HUES48 (cell line): ENCODE results near the gene DIDO1.

ENCODE experiments used
- H3K27ac ChIP-seq: one replicate; pipeline ENCODE4 v1.7.0; 2013; ENCODE audit warnings: low read depth, low read length, inconsistent platforms
- H3K27me3 ChIP-seq: 2 replicates; pipeline ENCODE4 v1.6.1; 2013; ENCODE audit warnings: mild to moderate bottlenecking, low read length; ENCODE audit not compliant: control insufficient read depth, insufficient read depth
- H3K36me3 ChIP-seq: 2 replicates; pipeline ENCODE4 v1.6.1; 2013; ENCODE audit warnings: low read length; ENCODE audit not compliant: control insufficient read depth, insufficient read depth
- H3K4me1 ChIP-seq: 2 replicates; pipeline ENCODE4 v1.6.1; 2013; ENCODE audit warnings: mild to moderate bottlenecking, low read length; ENCODE audit not compliant: control insufficient read depth, insufficient read depth
- H3K4me3 ChIP-seq: 2 replicates; pipeline ENCODE4 v1.5.1; 2013; ENCODE audit warnings: mild to moderate bottlenecking, low read depth, low read length
- H3K9ac ChIP-seq: 2 replicates; pipeline ENCODE4 v1.6.1; 2013; ENCODE audit warnings: mild to moderate bottlenecking, low read depth, low read length, moderate library complexity
- H3K9me3 ChIP-seq: 2 replicates; pipeline ENCODE4 v1.6.1; 2013; ENCODE audit warnings: low read length; ENCODE audit not compliant: control insufficient read depth, insufficient read depth

The DIDO1 gene

GRCh38 chr20:62832212-62832922, 93.9 kb downstream of the DIDO1 start:
- H3K27ac ChIP-seq: no peak overlapping the region
- no peaks in the 10 kb centered on the region for H3K27me3 ChIP-seq
- no peak overlapping the region for H3K9ac ChIP-seq
- no peaks in the 10 kb centered on the region for H3K9me3 ChIP-seq
- H3K36me3 ChIP-seq: peaks cover 31% of the 10 kb centered on the region
- H3K4me3 ChIP-seq: no peak overlapping the region
- H3K4me1 ChIP-seq: no peaks in the 10 kb centered on the region

DNA sequence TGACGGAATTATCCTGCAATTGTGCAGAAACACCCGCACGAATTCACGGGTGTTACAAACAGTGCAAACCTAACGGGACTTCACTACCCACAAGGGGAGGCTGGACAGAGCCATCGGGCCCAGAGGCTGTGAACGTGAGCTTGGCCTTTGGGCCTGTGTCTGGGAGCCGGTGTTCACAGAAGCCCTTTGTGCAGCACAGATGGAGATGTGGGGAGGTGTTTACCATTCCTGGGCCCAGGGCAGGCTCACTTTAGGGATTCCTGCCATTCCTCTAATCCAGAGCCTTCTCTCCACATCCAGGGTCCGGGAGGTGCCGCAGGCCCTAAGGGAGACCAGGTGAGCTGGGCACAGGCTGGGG, 94.5 kb downstream of the DIDO1 start:
- Histone ChIP-seq H3K4me3 (no peak overlapping the region), H3K4me1 (no peaks in the 10 kb centered on the region), H3K27ac (no peak overlapping the region), H3K27me3 (no peaks in the 10 kb centered on the region), H3K36me3 (peaks cover 27% of the 10 kb centered on the region), H3K9me3 (no peaks in the 10 kb centered on the region), H3K9ac (no peak overlapping the region)

- Histone ChIP-seq H3K9ac (no peak overlapping the region), H3K27me3 (no peaks in the 10 kb centered on the region), H3K36me3 (peaks cover 27% of the 10 kb centered on the region), H3K27ac (no peak overlapping the region), H3K9me3 (no peaks in the 10 kb centered on the region), H3K4me1 (no peaks in the 10 kb centered on the region), H3K4me3 (no peak overlapping the region)
Observed at GRCh38 chr20:62831361-62831788, 94.9 kb downstream of the DIDO1 start.

- no peak overlapping the region for H3K9ac ChIP-seq
- no peak overlapping the region for H3K4me3 ChIP-seq
- peaks cover 28% of the 10 kb centered on the region for H3K36me3 ChIP-seq
- no peaks in the 10 kb centered on the region for H3K4me1 ChIP-seq
- no peak overlapping the region for H3K27ac ChIP-seq
- no peaks in the 10 kb centered on the region for H3K9me3 ChIP-seq
- no peaks in the 10 kb centered on the region for H3K27me3 ChIP-seq
Observed at GRCh38 chr20:62830821-62831220, 95.5 kb downstream of the DIDO1 start.

DNA sequence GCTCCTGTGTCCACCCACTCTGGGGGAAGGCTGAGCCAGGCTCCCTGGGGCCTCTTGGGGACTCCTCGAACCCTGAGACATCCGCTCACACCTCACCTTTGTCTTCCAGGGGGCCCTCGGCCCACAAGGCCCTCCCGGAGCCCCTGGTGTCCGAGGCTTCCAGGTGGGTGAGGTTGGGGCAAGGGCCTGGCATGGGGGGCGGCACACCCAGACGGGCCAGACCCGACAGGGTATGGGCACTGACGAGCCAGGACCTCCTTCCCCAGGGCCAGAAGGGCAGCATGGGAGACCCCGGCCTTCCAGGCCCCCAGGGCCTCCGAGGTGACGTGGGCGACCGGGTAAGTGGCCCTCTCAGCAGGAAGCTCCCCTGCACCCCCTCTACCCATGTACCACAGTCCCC, 96.1 kb downstream of the DIDO1 start:
- H3K9ac ChIP-seq: no peak overlapping the region
- H3K36me3 ChIP-seq: peaks cover 28% of the 10 kb centered on the region
- H3K4me1 ChIP-seq: no peaks in the 10 kb centered on the region
- H3K9me3 ChIP-seq: no peaks in the 10 kb centered on the region
- H3K27me3 ChIP-seq: no peaks in the 10 kb centered on the region
- H3K4me3 ChIP-seq: no peak overlapping the region
- H3K27ac ChIP-seq: no peak overlapping the region

- H3K4me3 ChIP-seq: no peak overlapping the region
- peaks cover 28% of the 10 kb centered on the region for H3K36me3 ChIP-seq
- H3K27me3 ChIP-seq: no peaks in the 10 kb centered on the region
- H3K9ac ChIP-seq: no peak overlapping the region
- H3K9me3 ChIP-seq: no peaks in the 10 kb centered on the region
- H3K4me1 ChIP-seq: no peaks in the 10 kb centered on the region; the same call in 1 of the 2 replicates
- H3K27ac ChIP-seq: no peak overlapping the region
Observed at GRCh38 chr20:62829231-62830230, 96.8 kb downstream of the DIDO1 start.

DNA sequence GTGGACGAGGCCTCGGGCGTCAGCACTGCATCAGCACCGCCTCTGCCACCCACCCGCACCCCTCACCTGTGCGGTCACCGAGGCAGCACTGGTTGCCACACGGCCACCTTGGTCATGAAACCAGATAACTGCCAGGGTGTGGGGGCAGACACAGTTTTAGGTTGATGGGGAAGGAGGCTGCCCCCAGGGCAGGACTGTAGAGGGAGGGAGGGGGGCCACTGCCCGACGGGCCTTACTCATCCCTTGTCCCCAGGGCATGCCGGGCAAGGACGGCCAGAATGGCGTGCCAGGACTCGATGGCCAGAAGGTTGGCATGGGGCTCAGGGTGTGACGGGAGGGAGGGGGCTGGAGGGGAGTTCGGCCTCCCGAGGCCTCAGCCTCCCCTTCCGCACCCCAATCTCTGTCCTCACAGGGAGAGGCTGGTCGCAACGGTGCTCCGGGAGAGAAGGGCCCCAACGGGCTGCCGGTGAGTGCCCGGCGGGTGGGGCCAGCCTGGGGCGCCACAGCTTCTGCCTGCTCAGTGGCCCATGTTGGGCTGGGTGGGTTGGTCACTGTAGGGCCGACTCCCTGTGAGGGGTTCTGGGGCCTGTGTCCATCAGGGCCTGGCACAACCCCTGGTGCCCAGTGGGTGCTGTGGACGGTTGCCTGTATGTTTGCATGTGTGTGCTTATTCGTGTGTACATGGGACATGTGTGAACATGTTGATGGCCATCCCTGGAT, 97.6 kb downstream of the DIDO1 start:
- Histone ChIP-seq H3K9ac (no peak overlapping the region), H3K27ac (no peak overlapping the region), H3K4me1 (no peaks in the 10 kb centered on the region; the same call in 1 of the 2 replicates)

DNA sequence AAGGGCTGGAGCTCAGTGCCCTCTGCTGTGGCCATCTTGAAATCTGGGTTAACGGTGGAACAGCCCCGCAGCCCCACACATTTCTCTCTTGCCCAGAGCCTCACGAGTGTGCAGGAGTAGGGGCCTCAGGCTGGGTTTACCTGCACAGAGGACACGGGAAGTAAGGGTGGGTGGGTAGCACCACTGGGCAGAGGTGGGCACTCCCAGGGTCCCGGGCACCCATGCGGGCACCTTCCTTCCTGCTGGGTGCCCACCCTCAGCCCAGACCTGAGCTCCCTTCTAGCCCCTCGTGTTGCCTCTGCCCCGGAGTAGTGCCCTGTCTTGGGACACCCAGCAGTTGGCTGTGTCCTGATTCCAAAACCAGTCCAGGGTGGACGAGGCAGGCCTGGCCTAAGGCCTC, 98.3 kb downstream of the DIDO1 start:
- H3K36me3 ChIP-seq: peaks cover 28% of the 10 kb centered on the region
- no peaks in the 10 kb centered on the region for H3K9me3 ChIP-seq
- no peaks in the 10 kb centered on the region for H3K27me3 ChIP-seq
- H3K27ac ChIP-seq: no peak overlapping the region
- no peak overlapping the region for H3K4me3 ChIP-seq
- H3K9ac ChIP-seq: no peak overlapping the region
- peaks cover 5% of the 10 kb centered on the region; the same call in 1 of the 2 replicates for H3K4me1 ChIP-seq

More for the DNA sequence above, 97.6 kb downstream of the DIDO1 start:
- no peaks in the 10 kb centered on the region for H3K9me3 ChIP-seq
- no peaks in the 10 kb centered on the region for H3K27me3 ChIP-seq
- no peak overlapping the region for H3K4me3 ChIP-seq
- H3K36me3 ChIP-seq: peaks cover 28% of the 10 kb centered on the region
